ENCODE data around the gene ANKHD1. TPM values are rescaled to one million over a fixed set of nuclear protein-coding genes. Genes with fewer than 3 reads are reported as not detected.
A peak's percentile ranks its signal among the peaks of the same experiment; 100 is the strongest.

The ANKHD1 gene
- total and polyA plus RNA-seq, 9 of the 15 experiments (the other 6 are each of a cell fraction or from before 2014, with no cell fraction given), result 38.9 to 138 (median 78.7) TPM

- FAIRE-seq, result no peak
- ATAC-seq, result no peak; the same call in 2 of the 3 replicates
- in situ Hi-C loops (cut with MboI), result loop anchor here (5.0 to 10.0 kb wide), 2 partner anchors 115 to 192 kb away; no protein-coding TSS in a partner anchor
Measured at GRCh38 chr5:140356853-140357725, 44.5 kb upstream of the ANKHD1 start.

GRCh38 chr5:140357726-140358093, 43.9 kb upstream of the ANKHD1 start:
- ChIA-PET POLR2A (interaction anchor here (2.4 kb wide), 1 partner anchor 113 kb away, joined by 12 read pairs; no protein-coding TSS in a partner anchor), CTCF (ENCODE audit: low intra/inter-chr PET ratio) (interaction anchor here (0.6 to 2.4 kb wide), 8 partner anchors 64 to 363 kb away, joined by 3 to 37 read pairs (median 3); no protein-coding TSS in a partner anchor)
- no peaks in the 10 kb centered on the region for H3K9me3 ChIP-seq (replicated peaks; ENCODE audit: control insufficient read depth, insufficient read depth, low read depth, low read length)
- H3K27me3 ChIP-seq (ENCODE audit: control insufficient read depth in 2 of 2, insufficient read depth in 2 of 2, low read length in 2 of 2), result no peaks in the 10 kb centered on the region
- H4K20me1 ChIP-seq (replicated peaks; ENCODE audit: control insufficient read depth, insufficient read depth, low read length), result no peaks in the 10 kb centered on the region; the same call in 1 of the 2 replicates
- no TSS peak for BruUV-seq (replicated peaks)
- H3K9ac ChIP-seq (ENCODE audit: insufficient read depth in 1 of 2, low read depth in 2 of 2, low read length in 2 of 2), result peak overlapping the region in 1 of 2 experiments; percentile 5; a peak in 1 of 4 replicates
- H3K4me2 ChIP-seq (ENCODE audit: insufficient read depth, low read length), result peak overlapping the region; percentile 84
- intact Hi-C loops (cut with micrococcal nuclease) (loop anchor here (1.0 to 10.0 kb wide), 4 partner anchors 113 to 573 kb away; no protein-coding TSS in a partner anchor), in situ Hi-C loops (cut with MboI) (loop anchor here (5.0 to 10.0 kb wide), 2 partner anchors 115 to 193 kb away; no protein-coding TSS in a partner anchor)
- H3K4me1 ChIP-seq (replicated peaks in 1 of 2; ENCODE audit: control insufficient read depth in 2 of 2, insufficient read depth in 2 of 2, low read length in 2 of 2), result peaks cover 0 to 12% of the 10 kb centered on the region in 2 experiments; a peak in 2 of 5 replicates
- DNase-seq (ENCODE audit: extremely low read depth in 1 of 4, low spot score in 3 of 4), result peak; percentile 81 to 85 (median 82)
- 0% methylated on average over 12 of the region's 18 CpGs for WGBS (ENCODE audit: insufficient coverage, low coverage, missing lambda C conversion rate)
- peak overlapping the region; percentile 20 for H3K4me3 ChIP-seq
- ATAC-seq, result peak; percentile 97
- no peak overlapping the region for H3K27ac ChIP-seq (ENCODE audit: extremely low read depth, low read depth, low read length)
- H2AFZ ChIP-seq (ENCODE audit: low read depth, low read length), result peak overlapping the region; percentile 62
- peak; percentile 88 for FAIRE-seq
- no peaks in the 10 kb centered on the region for H3K79me2 ChIP-seq (ENCODE audit: control insufficient read depth, insufficient read depth, low read length)
- no peaks in the 10 kb centered on the region for H3K36me3 ChIP-seq (ENCODE audit: control insufficient read depth, insufficient read depth, low read length)
- no peaks in the 10 kb centered on the region for H3K9me1 ChIP-seq (ENCODE audit: control insufficient read depth, insufficient read depth, low read length)
- TF ChIP-seq ZNF282 (CRISPR knock-in tag; IDR thresholded peaks at IDR 0.05) (no peak), CREB1 (IDR thresholded peaks at IDR 0.05) (no peak), CREB1 (CRISPR knock-in tag; IDR thresholded peaks at IDR 0.05) (0 out of 2 replicates have a peak, but pooled peaks have one; percentile 31), JUND (IDR thresholded peaks at IDR 0.05; ENCODE audit: borderline replicate concordance, low read depth, low read length) (peak; percentile 70), JUND (tag; IDR thresholded peaks at IDR 0.05; ENCODE audit: borderline replicate concordance, low read depth, low read length) (peak; percentile 52; the same call in 2 of the 3 replicates), GABPB1 (CRISPR knock-in tag; IDR thresholded peaks at IDR 0.05) (0 out of 2 replicates have a peak, but pooled peaks have one; percentile 26), CREBBP (IDR thresholded peaks at IDR 0.05; ENCODE audit: low read depth, low read length) (no peak), KAT8 (IDR thresholded peaks at IDR 0.05; ENCODE audit: low read depth) (no peak)
- TF ChIP-seq, protein P1, sequence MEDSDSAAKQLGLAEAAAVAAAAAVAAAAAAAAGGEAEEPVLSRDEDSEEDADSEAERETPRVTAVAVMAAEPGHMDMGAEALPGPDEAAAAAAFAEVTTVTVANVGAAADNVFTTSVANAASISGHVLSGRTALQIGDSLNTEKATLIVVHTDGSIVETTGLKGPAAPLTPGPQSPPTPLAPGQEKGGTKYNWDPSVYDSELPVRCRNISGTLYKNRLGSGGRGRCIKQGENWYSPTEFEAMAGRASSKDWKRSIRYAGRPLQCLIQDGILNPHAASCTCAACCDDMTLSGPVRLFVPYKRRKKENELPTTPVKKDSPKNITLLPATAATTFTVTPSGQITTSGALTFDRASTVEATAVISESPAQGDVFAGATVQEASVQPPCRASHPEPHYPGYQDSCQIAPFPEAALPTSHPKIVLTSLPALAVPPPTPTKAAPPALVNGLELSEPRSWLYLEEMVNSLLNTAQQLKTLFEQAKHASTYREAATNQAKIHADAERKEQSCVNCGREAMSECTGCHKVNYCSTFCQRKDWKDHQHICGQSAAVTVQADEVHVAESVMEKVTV (CRISPR knock-in tag; IDR thresholded peaks at IDR 0.05), result peak; percentile 62; the same call in 1 of the 2 replicates

More at GRCh38 chr5:140356853-140357725, 44.5 kb upstream of the ANKHD1 start:
- ChIA-PET CTCF (ENCODE audit: low intra/inter-chr PET ratio) (interaction anchor here (0.6 to 2.4 kb wide), 6 partner anchors 64 to 284 kb away, joined by 3 to 37 read pairs (median 4); no protein-coding TSS in a partner anchor), POLR2A (no interaction called here)
- peaks cover 0 to 12% of the 10 kb centered on the region in 2 experiments; a peak in 2 of 5 replicates for H3K4me1 ChIP-seq (replicated peaks in 1 of 2; ENCODE audit: control insufficient read depth in 2 of 2, insufficient read depth in 2 of 2, low read length in 2 of 2)
- no peaks in the 10 kb centered on the region for H3K36me3 ChIP-seq (ENCODE audit: control insufficient read depth, insufficient read depth, low read length)
- TF ChIP-seq PHF20 (IDR thresholded peaks at IDR 0.05; ENCODE audit: partially characterized antibody) (peak; percentile 21), NR2C1 (IDR thresholded peaks at IDR 0.05) (no peak), NR2C1 (tag; IDR thresholded peaks at IDR 0.05) (no peak), ZNF146 (CRISPR knock-in tag; IDR thresholded peaks at IDR 0.05; ENCODE audit: unreplicated experiment) (no peak)
- no peaks in the 10 kb centered on the region for H3K9me3 ChIP-seq (replicated peaks; ENCODE audit: control insufficient read depth, insufficient read depth, low read depth, low read length)
- H3K9ac ChIP-seq (ENCODE audit: insufficient read depth in 1 of 2, low read depth in 2 of 2, low read length in 2 of 2), result no peak overlapping the region
- no peaks in the 10 kb centered on the region; the same call in 1 of the 2 replicates for H4K20me1 ChIP-seq (replicated peaks; ENCODE audit: control insufficient read depth, insufficient read depth, low read length)
- H3K4me2 ChIP-seq (ENCODE audit: insufficient read depth, low read length), result peak overlapping the region; percentile 84; the same call in 1 of the 2 replicates
- no peaks in the 10 kb centered on the region for H3K9me1 ChIP-seq (ENCODE audit: control insufficient read depth, insufficient read depth, low read length)
- 13% methylated on average over 7 of the region's 10 CpGs for WGBS (ENCODE audit: insufficient coverage, low coverage, missing lambda C conversion rate)
- intact Hi-C loops (cut with micrococcal nuclease), result loop anchor here (1.0 to 10.0 kb wide), 4 partner anchors 113 to 572 kb away; no protein-coding TSS in a partner anchor
- BruUV-seq (replicated peaks), result no TSS peak
- no peak overlapping the region for H3K27ac ChIP-seq (ENCODE audit: extremely low read depth, low read depth, low read length)
- peak overlapping the region; percentile 62; the same call in 1 of the 2 replicates for H2AFZ ChIP-seq (ENCODE audit: low read depth, low read length)
- H3K27me3 ChIP-seq (ENCODE audit: control insufficient read depth in 2 of 2, insufficient read depth in 2 of 2, low read length in 2 of 2), result no peaks in the 10 kb centered on the region
- no peaks in the 10 kb centered on the region for H3K79me2 ChIP-seq (ENCODE audit: control insufficient read depth, insufficient read depth, low read length)
- DNase-seq (ENCODE audit: extremely low read depth in 1 of 4, low spot score in 3 of 4), result no peak
- no peak overlapping the region for H3K4me3 ChIP-seq
